H9 (cell line): ENCODE measurements around the gene EHD1. TPM values are rescaled to one million over a fixed set of nuclear protein-coding genes. Genes with fewer than 3 reads are reported as not detected.
A peak's percentile ranks its signal among the peaks of the same experiment; 100 is the strongest.

Source experiments
- DNase-seq: peaks from one replicate; pipeline ENCODE4 v3.0.0-alpha.2; 2017
- H2AFZ ChIP-seq: one replicate; pipeline ENCODE4 v1.6.1; 2013; ENCODE audit warnings: mild to moderate bottlenecking, low read length, control low read depth, moderate library complexity
- H2AK5ac ChIP-seq: 2 replicates; pipeline ENCODE4 v1.6.1; 2013; ENCODE audit warnings: low read length, control low read depth, mixed read lengths; ENCODE audit not compliant: insufficient read length
- H2BK120ac ChIP-seq: one replicate; pipeline ENCODE4 v1.6.1; 2013; ENCODE audit warnings: low read depth, mild to moderate bottlenecking, low read length, control low read depth, inconsistent platforms; ENCODE audit not compliant: poor library complexity, severe bottlenecking
- H2BK12ac ChIP-seq: 2 replicates; pipeline ENCODE4 v1.6.1; 2013; ENCODE audit warnings: low read length, control low read depth, mixed read lengths, low read depth; ENCODE audit not compliant: insufficient read length
- H2BK15ac ChIP-seq: 2 replicates; pipeline ENCODE4 v1.6.1; 2013; ENCODE audit warnings: low read depth, low read length, control low read depth
- H2BK20ac ChIP-seq: one replicate; pipeline ENCODE4 v1.6.1; 2013; ENCODE audit warnings: low read depth, mild to moderate bottlenecking, low read length, control low read depth, inconsistent platforms; ENCODE audit not compliant: poor library complexity, severe bottlenecking
- H2BK5ac ChIP-seq: 2 replicates; pipeline ENCODE4 v1.6.1; 2013; ENCODE audit warnings: low read length, control low read depth, mixed read lengths; ENCODE audit not compliant: insufficient read length
- H3K14ac ChIP-seq: 2 replicates; pipeline ENCODE4 v1.6.1; 2013; ENCODE audit warnings: low read length, control low read depth; ENCODE audit not compliant: insufficient read depth
- H3K18ac ChIP-seq: 2 replicates; pipeline ENCODE4 v1.6.1; 2013; ENCODE audit warnings: low read depth, mild to moderate bottlenecking, mixed read lengths, low read length, control low read depth; ENCODE audit not compliant: insufficient read length
- H3K23ac ChIP-seq: 2 replicates; pipeline ENCODE4 v1.6.1; 2013; ENCODE audit warnings: low read length, control low read depth, mixed read lengths, low read depth; ENCODE audit not compliant: insufficient read length
- H3K23me2 ChIP-seq: 2 replicates; pipeline ENCODE4 v1.6.1; 2013; ENCODE audit warnings: low read depth, mild to moderate bottlenecking, mixed read lengths, low read length, control low read depth; ENCODE audit not compliant: insufficient read length, poor library complexity, severe bottlenecking
- H3K27ac ChIP-seq: 2 replicates; pipeline ENCODE4 v1.5.1; 2013; ENCODE audit warnings: low read length, control low read depth, mixed read lengths, low read depth; ENCODE audit not compliant: insufficient read length
- H3K27me3 ChIP-seq: 2 replicates; pipeline ENCODE4 v1.6.1; 2013; ENCODE audit warnings: low read length, control low read depth, inconsistent platforms; ENCODE audit not compliant: insufficient read depth
- H3K4ac ChIP-seq: 2 replicates; pipeline ENCODE4 v1.6.1; 2013; ENCODE audit warnings: low read depth, mild to moderate bottlenecking, control low read depth, inconsistent platforms, low read length, moderate library complexity
- H3K4me1 ChIP-seq: 2 replicates; pipeline ENCODE4 v1.6.1; 2013; ENCODE audit warnings: low read length, control low read depth, inconsistent platforms; ENCODE audit not compliant: insufficient read depth
- H3K4me2 ChIP-seq: 2 replicates; pipeline ENCODE4 v1.6.1; 2013; ENCODE audit warnings: low read length, control low read depth, mixed read lengths; ENCODE audit not compliant: insufficient read length, insufficient read depth
- H3K56ac ChIP-seq: 2 replicates; pipeline ENCODE4 v1.6.1; 2013; ENCODE audit warnings: low read depth, mild to moderate bottlenecking, mixed read lengths, low read length, control low read depth; ENCODE audit not compliant: insufficient read length
- H3K79me1 ChIP-seq: 2 replicates; pipeline ENCODE4 v1.6.1; 2013; ENCODE audit warnings: low read depth, mild to moderate bottlenecking, moderate library complexity, low read length, control low read depth, inconsistent platforms; ENCODE audit not compliant: insufficient read depth, poor library complexity, severe bottlenecking
- H3K79me2 ChIP-seq: 2 replicates; pipeline ENCODE4 v1.6.1; 2013; ENCODE audit warnings: low read length, control low read depth, inconsistent platforms; ENCODE audit not compliant: insufficient read depth
- H3K9ac ChIP-seq: 2 replicates; pipeline ENCODE4 v1.6.1; 2013; ENCODE audit warnings: low read length, control low read depth, mixed read lengths; ENCODE audit not compliant: insufficient read length; ENCODE audit errors: extremely low read depth
- H3K9me3 ChIP-seq: one replicate; pipeline ENCODE4 v1.6.1; 2013; ENCODE audit warnings: low read depth, low read length, inconsistent platforms; ENCODE audit not compliant: control insufficient read depth
- H3T11ph ChIP-seq: one replicate; pipeline ENCODE4 v1.6.1; 2013; ENCODE audit warnings: mild to moderate bottlenecking, low read length, control low read depth, inconsistent platforms
- H4K20me1 ChIP-seq: one replicate; pipeline ENCODE4 v1.6.1; 2013; ENCODE audit not compliant: control insufficient read depth, insufficient read length, insufficient read depth
- H4K5ac ChIP-seq: 2 replicates; pipeline ENCODE4 v1.6.1; 2013; ENCODE audit warnings: low read depth, mild to moderate bottlenecking, mixed read lengths, low read length, control low read depth; ENCODE audit not compliant: insufficient read length
- H4K8ac ChIP-seq: replicated peaks from 2 replicates; pipeline ENCODE4 v1.6.1; 2013; ENCODE audit warnings: low read length, control low read depth, mixed read lengths, low read depth; ENCODE audit not compliant: insufficient read length
- H4K91ac ChIP-seq: 2 replicates; pipeline ENCODE4 v1.6.1; 2013; ENCODE audit warnings: low read depth, mild to moderate bottlenecking, moderate library complexity, mixed read lengths, low read length, control low read depth; ENCODE audit not compliant: insufficient read length
- H3K27ac Mint-ChIP-seq, 3 experiments: 2 replicates in 2 of 3; 3 replicates in 1 of 3; pipeline ENCODE4 v1.8.0; 2020 to 2021; ENCODE audit warnings: mixed read lengths in 3 of 3, mild to moderate bottlenecking in 1 of 3, moderate library complexity in 1 of 3
- H3K27me3 Mint-ChIP-seq: 2 replicates; pipeline ENCODE4 v1.8.0; 2021; ENCODE audit warnings: low read depth, mild to moderate bottlenecking, moderate library complexity, mixed read lengths
- H3K36me3 Mint-ChIP-seq, 3 experiments: 2 replicates in 2 of 3; 3 replicates in 1 of 3; pipeline ENCODE4 v1.8.0; 2020 to 2021; ENCODE audit warnings: low read depth in 3 of 3, mixed read lengths in 3 of 3; ENCODE audit not compliant: insufficient read depth in 1 of 3
- H3K4me1 Mint-ChIP-seq, 2 experiments: 2 replicates each; pipeline ENCODE4 v1.8.0; 2020; ENCODE audit warnings: mixed read lengths in 2 of 2
- H3K4me3 Mint-ChIP-seq, 2 experiments: 2 replicates in 1 of 2; 3 replicates in 1 of 2; pipeline ENCODE4 v1.8.0; 2020 to 2021; ENCODE audit warnings: mild to moderate bottlenecking in 2 of 2, mixed read lengths in 2 of 2, moderate library complexity in 1 of 2
- H3K9me3 Mint-ChIP-seq, 2 experiments: 2 replicates in 1 of 2; 3 replicates in 1 of 2; pipeline ENCODE4 v1.8.0; 2020; ENCODE audit warnings: mild to moderate bottlenecking in 2 of 2, mixed read lengths in 2 of 2, moderate library complexity in 1 of 2
- CTCF ChIP-seq: fragments of 200-600 bp; sonication (generic); conservative IDR thresholded peaks from 3 replicates; pipeline ENCODE4 v1.8.0; 2021; ENCODE audit warnings: antibody characterized with exemption, mild to moderate bottlenecking
- WGBS: extraction: QIAGEN DNeasy Blood & Tissue Kit; methylation state at CpG from one replicate; pipeline ENCODE4 v1.1.7; 2013; ENCODE audit warnings: missing lambda C conversion rate, low lambda C conversion rate, mixed read lengths; ENCODE audit not compliant: insufficient read length; ENCODE audit errors: extremely low coverage; 5-methylcytosine and 5-hydroxymethylcytosine counted together
- total RNA-seq: library from RNA; stranded (reverse); gene quantifications from 2 replicates; pipeline ENCODE4 v1.2.1, GENCODE V29; 2021

EHD1 gene
- total RNA-seq, 1 experiment from 2014 or later = 31.0 TPM

GRCh38 chr11:64881476-64881875 lies 3.1 kb upstream of the EHD1 start:
- H3K27me3 Mint-ChIP-seq = peaks cover 12% of the 10 kb centered on the region
- no peaks in the 10 kb centered on the region; a peak in 1 of 5 replicates for H3K9me3 Mint-ChIP-seq

More at GRCh38 chr11:64881476-64881875, 3.1 kb upstream of the EHD1 start:
- no peaks in the 10 kb centered on the region for H3K79me1 ChIP-seq
- H2BK20ac ChIP-seq = no peak overlapping the region
- no CpG with 5 or more reads among the region's 8 CpGs for WGBS
- H3K14ac ChIP-seq = no peak overlapping the region
- no peaks in the 10 kb centered on the region for H3K79me2 ChIP-seq
- no peak overlapping the region for H2BK120ac ChIP-seq
- no peak overlapping the region for H4K8ac ChIP-seq
- no peak overlapping the region for H3K56ac ChIP-seq
- Mint-ChIP-seq H3K27ac (peak overlapping the region in 1 of 3 experiments; percentile 70; a peak in 2 of 7 replicates), H3K4me3 (peak overlapping the region in 1 of 2 experiments; percentile 64; a peak in 1 of 5 replicates), H3K36me3 (peaks cover 0 to 2% (median 0%) of the 10 kb centered on the region in 3 experiments; a peak in 1 of 7 replicates), H3K4me1 (peaks cover 23 to 26% of the 10 kb centered on the region in 2 experiments)
- H4K20me1 ChIP-seq = no peaks in the 10 kb centered on the region
- H3K9me3 ChIP-seq = no peaks in the 10 kb centered on the region
- H3K9ac ChIP-seq = no peak overlapping the region
- no peak overlapping the region for H2BK5ac ChIP-seq
- no peak overlapping the region for H3K4ac ChIP-seq
- H3K27me3 ChIP-seq = no peaks in the 10 kb centered on the region
- H4K91ac ChIP-seq = no peak overlapping the region
- H3K4me1 ChIP-seq = no peaks in the 10 kb centered on the region; the same call in 1 of the 2 replicates
- no peak overlapping the region for H2AK5ac ChIP-seq
- H2AFZ ChIP-seq = no peak overlapping the region
- no peak overlapping the region for H4K5ac ChIP-seq
- H3K27ac ChIP-seq = no peak overlapping the region
- H2BK15ac ChIP-seq = no peak overlapping the region
- no peak overlapping the region for H3K18ac ChIP-seq
- no peak for TF ChIP-seq CTCF
- H3T11ph ChIP-seq = no peak overlapping the region
- peaks cover 19% of the 10 kb centered on the region for H3K23me2 ChIP-seq
- no peak overlapping the region for H2BK12ac ChIP-seq
- no peak overlapping the region for H3K4me2 ChIP-seq
- no peak for DNase-seq
- H3K23ac ChIP-seq = no peak overlapping the region
